Fibroblast of mammary gland (primary cell): Measurements from ENCODE around the gene FGFR3.
A peak's percentile ranks its signal among the peaks of the same experiment; 100 is the strongest.

Experiments used
- DNase-seq: peaks from one replicate; pipeline ENCODE4 v3.0.0-alpha.2; 2010; ENCODE audit warnings: low read depth
- H3K4me3 ChIP-seq: 2 replicates; pipeline ENCODE4 v1.5.1; 2011; ENCODE audit warnings: low read depth, mild to moderate bottlenecking, low read length, moderate library complexity; ENCODE audit not compliant: control insufficient read depth
- TF ChIP-seq, protein P1 (sequence below): conservative IDR thresholded peaks from 2 replicates; pipeline ENCODE4 v1.5.1; 2011; ENCODE audit warnings: low read depth, low read length, inconsistent platforms; ENCODE audit not compliant: control insufficient read depth, insufficient read depth

The FGFR3 gene

GRCh38 chr4:1856071-1856942 lies 63.2 kb downstream of the FGFR3 start, which contains the start of gene LETM1:
Gene LETM1 (minus strand): TSS chr4:1856156. CDS start chr4:1855950, 206 bp downstream.
- peak within 1 kb of the TSS; percentile 80 for H3K4me3 ChIP-seq
- DNase-seq, result peak; percentile 93
- TF ChIP-seq, protein P1, sequence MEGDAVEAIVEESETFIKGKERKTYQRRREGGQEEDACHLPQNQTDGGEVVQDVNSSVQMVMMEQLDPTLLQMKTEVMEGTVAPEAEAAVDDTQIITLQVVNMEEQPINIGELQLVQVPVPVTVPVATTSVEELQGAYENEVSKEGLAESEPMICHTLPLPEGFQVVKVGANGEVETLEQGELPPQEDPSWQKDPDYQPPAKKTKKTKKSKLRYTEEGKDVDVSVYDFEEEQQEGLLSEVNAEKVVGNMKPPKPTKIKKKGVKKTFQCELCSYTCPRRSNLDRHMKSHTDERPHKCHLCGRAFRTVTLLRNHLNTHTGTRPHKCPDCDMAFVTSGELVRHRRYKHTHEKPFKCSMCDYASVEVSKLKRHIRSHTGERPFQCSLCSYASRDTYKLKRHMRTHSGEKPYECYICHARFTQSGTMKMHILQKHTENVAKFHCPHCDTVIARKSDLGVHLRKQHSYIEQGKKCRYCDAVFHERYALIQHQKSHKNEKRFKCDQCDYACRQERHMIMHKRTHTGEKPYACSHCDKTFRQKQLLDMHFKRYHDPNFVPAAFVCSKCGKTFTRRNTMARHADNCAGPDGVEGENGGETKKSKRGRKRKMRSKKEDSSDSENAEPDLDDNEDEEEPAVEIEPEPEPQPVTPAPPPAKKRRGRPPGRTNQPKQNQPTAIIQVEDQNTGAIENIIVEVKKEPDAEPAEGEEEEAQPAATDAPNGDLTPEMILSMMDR, result no peak

- TF ChIP-seq, protein P1, result no peak
- DNase-seq, result peak; percentile 24
These were observed 64.0 kb downstream of the FGFR3 start for GRCh38 chr4:1856943-1857699.

DNA sequence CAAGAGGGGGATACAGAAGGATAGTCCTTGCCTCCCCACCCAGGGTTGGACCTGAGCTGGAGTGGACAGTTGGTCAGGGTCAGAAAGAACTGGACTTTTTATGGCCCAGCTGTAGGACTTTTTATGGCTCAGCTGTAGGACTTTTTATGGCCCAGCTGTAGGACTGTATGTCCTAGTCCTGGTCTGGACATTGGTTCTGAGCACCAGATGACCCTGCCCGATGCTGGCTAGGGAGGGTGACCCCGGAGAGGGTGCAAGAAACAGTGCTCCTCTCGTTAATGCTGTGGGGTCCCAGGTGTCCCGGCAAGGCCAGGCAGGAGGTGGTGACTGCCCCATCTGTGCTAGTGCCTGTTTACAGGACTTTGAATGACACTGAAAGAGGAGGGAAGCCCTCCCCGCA lies 64.8 kb downstream of the FGFR3 start:
- no peak for DNase-seq
- TF ChIP-seq, protein P1, result no peak
- no peak overlapping the region for H3K4me3 ChIP-seq

More at GRCh38 chr4:1856943-1857699, 64.0 kb downstream of the FGFR3 start:
- H3K4me3 ChIP-seq, result peak overlapping the region; percentile 74
